GM23248 (cell line): ENCODE measurements around the gene MAK.

ENCODE experiments used
- EZH2 ChIP-seq: fragments of 200-600 bp; sonication (generic); IDR thresholded peaks from 2 replicates; pipeline ENCODE4 v1.6.1; 2018; ENCODE audit warnings: antibody characterized with exemption, mild to moderate bottlenecking; ENCODE audit not compliant: insufficient read depth, poor library complexity, severe bottlenecking
- EZH2phosphoT487 ChIP-seq: fragments of 200-600 bp; sonication (generic); IDR thresholded peaks from 2 replicates; pipeline ENCODE4 v1.6.1; 2018; ENCODE audit warnings: antibody characterized with exemption, moderate library complexity, mild to moderate bottlenecking, low read depth; ENCODE audit not compliant: insufficient read depth

DNA sequence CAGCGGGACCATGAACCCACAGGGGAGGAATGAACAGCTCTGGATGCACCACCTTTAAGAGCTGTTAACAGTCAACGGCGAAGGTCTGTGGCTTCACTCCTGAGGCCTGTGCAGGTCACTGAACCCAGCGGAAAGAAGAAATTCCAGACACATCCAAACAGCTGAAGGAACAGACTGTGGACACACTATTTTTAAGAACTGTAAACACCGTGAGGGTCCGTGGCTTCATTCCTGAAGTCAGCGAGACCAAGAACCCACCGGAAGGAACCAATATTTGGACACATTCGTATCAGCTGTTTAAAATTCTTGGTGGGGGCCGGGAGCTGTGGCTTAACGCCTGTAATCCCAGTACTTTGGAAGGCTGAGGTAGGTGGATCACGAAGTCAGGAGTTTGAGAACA is 96.1 kb downstream of the MAK start:
- TF ChIP-seq EZH2 (no peak), EZH2phosphoT487 (no peak)
